Ovary (tissue), 9 donors: ENCODE measurements around the gene ACAP1. TPM values are rescaled to one million over a fixed set of nuclear protein-coding genes. Genes with fewer than 3 reads are reported as not detected.
A peak's percentile ranks its signal among the peaks of the same experiment; 100 is the strongest.

ENCODE experiments used
- DNase-seq, 5 donors: peaks; one replicate each; pipeline ENCODE4 v3.0.0-alpha.2; 2019 to 2020
- H3K27ac ChIP-seq, 2 donors: fragments of 200-600 bp; one replicate each; pipeline versions ENCODE4 v1.5.1 to v1.8.0; 2019 to 2022
- H3K27me3 ChIP-seq: fragments of 200-600 bp; one replicate; pipeline ENCODE4 v1.8.0; 2022
- H3K36me3 ChIP-seq: fragments of 200-600 bp; sonication (generic); one replicate; pipeline ENCODE4 v1.5.1; 2019
- H3K4me1 ChIP-seq: one replicate; pipeline ENCODE4 v1.8.1; 2013; ENCODE audit warnings: mild to moderate bottlenecking, moderate library complexity; ENCODE audit not compliant: insufficient read depth
- H3K4me3 ChIP-seq: fragments of 200-600 bp; sonication (generic); one replicate; pipeline ENCODE4 v1.5.1; 2017
- H3K9me3 ChIP-seq, 2 donors: fragments of 200-600 bp in 1 of 2; sonication (generic) in 1 of 2; one replicate each; pipeline versions ENCODE4 v1.5.1 to v1.8.1; 2013 to 2019; ENCODE audit warnings: mild to moderate bottlenecking in 1 of 2, moderate library complexity in 1 of 2
- CTCF ChIP-seq, 3 donors: fragments of 450-650 bp in 2 of 3; fragments of 200-600 bp in 1 of 3; IDR thresholded peaks; one replicate each; pipeline versions ENCODE4 v1.5.1 to v1.8.0; 2016 to 2022; ENCODE audit warnings: antibody characterized with exemption in 3 of 3, mild to moderate bottlenecking in 1 of 3
- EP300 ChIP-seq: sonication (generic); formaldehyde crosslinking; IDR thresholded peaks from one replicate; pipeline ENCODE4 v1.6.1; 2017; ENCODE audit warnings: antibody characterized with exemption
- POLR2A ChIP-seq: fragments of 450-650 bp; IDR thresholded peaks from one replicate; pipeline ENCODE4 v1.6.1; 2017; ENCODE audit warnings: antibody characterized with exemption, mild to moderate bottlenecking, moderate library complexity
- WGBS, 3 donors: extraction: QIAGEN DNeasy Blood & Tissue Kit in 1 of 3; methylation state at CpG; one replicate each; pipeline versions ENCODE4 v1.1.5 to v1.1.7; 2013 to 2017; 5-methylcytosine and 5-hydroxymethylcytosine counted together
- intact Hi-C, 4 donors: fragments of 100-400 bp; cut with DNase I; formaldehyde crosslinking; loops; one replicate each; pipeline versions ENCODE4 v1.11.0 to v1.15.1; 2022 to 2023
- polyA plus RNA-seq, 2 donors: library from polyadenylated mRNA; stranded (reverse); fragments of 200-250 nt in 1 of 2; fragments of 350-450 nt in 1 of 2; fragmentation: Illumina TruSeq in 1 of 2; extraction: RNeasy Lipid Tissue Mini Kit (QIAGEN cat#74804) in 1 of 2; gene quantifications; one replicate each; pipeline ENCODE4 v1.2.3, GENCODE V29; 2013 to 2014
- total RNA-seq, 7 donors: library from RNA; depleted of rRNA in 2 of 7; stranded (reverse); fragments of >200 nt in 2 of 7; fragmentation: NEBNext Ultra II Directional in 3 of 7; extraction: Animal tissue kit (Norgen Biotek cat#: 25700) in 3 of 7; gene quantifications; one replicate each; pipeline versions ENCODE4 v1.1.0 to v1.2.4, GENCODE V29; 2016 to 2023
- donor health status: DM: no; HTN: no; CAD: no; lungs with moderate emphysema.
- donor health status: DM: no; HTN: no; CAD: no.
- donor health status: Bipolar disorder and iron deficiency.
- donor health status: DM: yes; HTN: yes; CAD: no.
- donor health status: DM: no; HTN: no; CAD: no.
- donor health status: DM: yes; HTN: yes; CAD: no.

Gene ACAP1
- total and polyA plus RNA-seq, 9 donors, result 1.9 to 9.4 (median 5.5) TPM

DNA sequence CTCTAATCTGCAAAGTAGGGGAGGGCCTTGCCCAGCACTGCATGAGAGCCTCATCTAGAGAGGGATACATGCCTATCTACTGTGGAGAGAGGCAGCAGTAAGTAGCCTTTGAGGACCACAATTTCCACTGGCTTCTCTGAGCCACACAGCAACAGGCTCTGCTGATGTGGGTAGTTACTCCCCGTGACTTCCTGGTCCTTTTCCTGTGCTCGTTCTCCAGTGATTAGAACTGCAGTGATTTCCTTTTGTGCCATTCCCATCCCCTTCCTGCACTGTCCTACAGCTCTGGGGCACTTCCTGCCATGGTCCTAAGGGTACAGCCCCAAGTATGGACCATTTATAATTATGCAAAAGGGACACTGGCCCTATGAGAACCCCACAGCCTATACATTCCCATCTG is 55.0 kb downstream of the ACAP1 start:
- Histone ChIP-seq H3K9me3 (no peaks in the 10 kb centered on the region), H3K27me3 (no peaks in the 10 kb centered on the region), H3K36me3 (no peaks in the 10 kb centered on the region), H3K4me3 (no peak overlapping the region), H3K27ac (no peak overlapping the region), H3K4me1 (peaks cover 5% of the 10 kb centered on the region)
- TF ChIP-seq CTCF (IDR thresholded peaks at IDR 0.05), result no peak
- TF ChIP-seq POLR2A, result no peak
- TF ChIP-seq EP300, result no peak
- 87 to 89% (median 89%) methylated on average over 2 of the region's 2 CpGs for WGBS, 3 donors
- intact Hi-C loops, result no loop called here
- no peak for DNase-seq

DNA sequence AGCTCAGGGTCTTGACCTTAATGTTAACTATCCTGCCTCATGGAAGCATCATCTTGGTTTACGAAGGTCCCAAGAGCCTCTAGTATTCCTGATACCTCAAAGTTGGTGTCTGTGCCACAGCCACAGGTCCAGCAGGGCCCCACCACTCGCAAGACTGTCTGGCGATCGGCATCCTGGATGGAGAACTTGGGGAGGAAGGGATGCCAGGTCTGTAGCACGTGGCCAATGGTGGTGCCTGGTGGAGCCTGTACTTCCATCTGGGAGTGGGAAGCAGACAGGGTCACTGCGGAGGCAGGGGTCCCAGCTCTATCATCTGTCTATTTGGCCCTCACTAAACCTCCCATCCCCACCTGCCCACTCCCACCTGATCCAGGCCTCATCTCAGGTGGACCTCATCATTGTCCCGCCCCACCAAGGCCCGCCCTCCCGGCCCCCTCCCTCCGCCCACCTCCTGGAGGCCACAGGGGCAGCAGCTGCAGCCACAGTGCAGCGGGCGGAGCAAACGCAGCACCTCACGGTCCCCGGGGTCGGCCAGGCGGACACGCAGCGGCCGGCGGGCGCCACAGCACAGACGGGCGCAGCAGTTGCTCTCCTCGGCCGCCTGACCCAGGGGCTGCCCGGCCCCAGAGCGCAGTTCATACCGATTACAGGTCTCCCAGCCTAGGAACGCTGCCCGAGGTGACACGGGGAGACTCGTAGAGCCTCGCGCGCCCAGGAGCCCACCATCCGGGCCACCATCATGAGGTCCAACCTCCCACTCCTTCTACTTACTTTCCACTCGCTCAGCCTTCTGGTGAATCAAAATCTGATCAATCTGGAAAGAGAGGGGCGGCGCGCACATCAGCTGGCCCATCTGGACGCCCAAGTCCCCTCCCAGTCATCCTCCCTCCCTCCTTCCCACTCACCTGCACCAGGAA is 56.6 kb downstream of the ACAP1 start:
- Histone ChIP-seq H3K27ac (no peak overlapping the region), H3K9me3 (no peaks in the 10 kb centered on the region), H3K4me1 (peaks cover 5% of the 10 kb centered on the region), H3K36me3 (no peaks in the 10 kb centered on the region), H3K27me3 (no peaks in the 10 kb centered on the region), H3K4me3 (peak overlapping the region; percentile 63)
- WGBS, 3 donors, result 60 to 66% (median 64%) methylated on average over 42 of the region's 42 CpGs
- TF ChIP-seq CTCF (IDR thresholded peaks at IDR 0.05) (no peak), POLR2A (no peak), EP300 (no peak)
- peak in 3 of 5 donors; percentile 44 to 51 (median 48) for DNase-seq
- intact Hi-C loops, result no loop called here

GRCh38 chr17:7393613-7394451 is 57.5 kb downstream of the ACAP1 start:
- 3% methylated on average over 46 to 48 of the region's 48 CpGs for WGBS, 3 donors
- intact Hi-C loops, result no loop called here
- Histone ChIP-seq H3K27me3 (no peaks in the 10 kb centered on the region), H3K9me3 (no peaks in the 10 kb centered on the region), H3K4me3 (peak overlapping the region; percentile 63), H3K36me3 (no peaks in the 10 kb centered on the region), H3K27ac (peak overlapping the region; percentile 37 to 94), H3K4me1 (peaks cover 5% of the 10 kb centered on the region)
- peak in 2 of 5 donors; percentile 44 to 57 for DNase-seq
- TF ChIP-seq POLR2A, result no peak
- TF ChIP-seq CTCF (IDR thresholded peaks at IDR 0.05), result no peak
- no peak for TF ChIP-seq EP300

DNA sequence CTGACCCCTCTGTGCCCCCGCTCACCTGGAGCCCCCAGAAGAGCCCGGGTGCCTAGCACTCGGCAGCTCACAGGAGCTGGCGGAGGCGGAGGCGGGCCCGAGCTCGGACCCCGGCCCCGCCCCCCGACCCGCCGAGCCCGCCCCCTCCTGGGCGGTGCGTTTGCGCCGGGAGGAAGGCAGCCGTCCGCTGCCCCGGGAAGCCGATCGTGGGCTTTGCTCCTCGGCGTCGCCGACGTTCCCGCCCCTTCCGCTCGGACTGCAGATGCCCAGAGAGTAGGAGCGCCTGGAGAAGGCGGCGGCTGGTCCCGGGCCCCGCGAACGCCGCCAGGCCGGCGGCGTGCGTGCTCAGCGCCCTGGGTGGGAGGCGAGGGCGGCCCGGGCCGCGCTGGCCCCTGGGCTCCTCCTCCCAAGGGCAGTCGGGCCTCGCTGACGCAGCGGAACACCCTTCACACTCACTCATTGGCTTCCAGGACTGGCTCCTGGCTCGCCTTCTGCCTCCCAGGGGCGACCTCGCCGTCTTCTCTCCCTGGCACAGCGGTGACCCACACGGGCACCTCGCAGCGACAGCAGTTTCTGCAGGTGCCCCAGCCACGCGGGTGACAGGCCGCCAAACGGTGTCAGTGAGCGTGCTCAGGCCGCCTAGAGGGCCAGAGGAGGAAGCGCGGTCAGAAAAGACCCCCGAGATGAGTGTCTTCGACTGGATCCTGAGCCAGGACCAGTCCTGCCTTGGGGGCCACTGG is 58.3 kb downstream of the ACAP1 start, which contains the start of gene PLSCR3:
Gene PLSCR3, minus strand, starts transcription at position 74 of the 740 bp plus-strand sequence. CDS start 415 bp downstream, outside the sequence.
- no peaks in the 10 kb centered on the region for H3K27me3 ChIP-seq
- DNase-seq, result peak; percentile 85 to 92 (median 88)
- no peaks in the 10 kb centered on the region for H3K9me3 ChIP-seq
- peak within 1 kb of the TSS; percentile 63 for H3K4me3 ChIP-seq
- TF ChIP-seq CTCF (IDR thresholded peaks at IDR 0.05) (peak; percentile 29 to 51 (median 42)), EP300 (no peak), POLR2A (peak; percentile 94)
- peak within 1 kb of the TSS; percentile 37 to 94 for H3K27ac ChIP-seq
- peaks cover 5% of the 10 kb centered on the region for H3K4me1 ChIP-seq
- no peaks in the 10 kb centered on the region for H3K36me3 ChIP-seq
- 0 to 1% (median 1%) methylated on average over 45 to 71 of the region's 71 CpGs for WGBS, 3 donors
- intact Hi-C loops, result no loop called here
